HCT116 (cell line): ENCODE data around the gene RAP2A. TPM values are rescaled to one million over a fixed set of nuclear protein-coding genes. Genes with fewer than 3 reads are reported as not detected.

Source experiments
- ATAC-seq: fragments of 200-7000 bp; cut with Tn5 transposase; 2 replicates; pipeline ENCODE4 v1.9.1; 2020; ENCODE audit warnings: mild to moderate bottlenecking, moderate library complexity
- BruUV-seq: library from RNA; stranded (reverse); fragments of 400-500 nt; replicated peaks from 2 replicates; lab custom pipeline; 2021; lab: Mats Ljungman, UMichigan
- CTCF ChIA-PET: fragments of 300-600 bp; sonication (Branson Sonifier 250); formaldehyde crosslinking; loops from one replicate; lab custom pipeline; 2021; ENCODE audit warnings: antibody characterized with exemption; lab: Charles Lee
- POLR2A ChIA-PET: fragments of 300-600, 350-600 bp; sonication (Branson Sonifier 250); formaldehyde crosslinking; loops from one replicate; lab custom pipeline; 2021; ENCODE audit warnings: antibody characterized with exemption; lab: Charles Lee
- RAD21 ChIA-PET, 2 experiments: fragments of 300-600 bp; sonication (Branson Sonifier 250); formaldehyde crosslinking; loops; one replicate each; lab custom pipeline; 2023; ENCODE audit warnings: low total read pairs in 2 of 2; ENCODE audit not compliant: uncharacterized antibody in 2 of 2, unreplicated experiment in 2 of 2, low non-redundant PET in 1 of 2; lab: Charles Lee
- DNase-seq: peaks from one replicate; pipeline ENCODE4 v3.0.0-alpha.2; 2010; ENCODE audit warnings: low read depth, low spot score
- H2AFZ ChIP-seq: fragments of 200-600 bp; shearing (Covaris generic), sonication (generic); 2 replicates; pipeline ENCODE4 v1.6.1; 2017; ENCODE audit warnings: low read depth, mixed run types, mixed read lengths, antibody characterized with exemption, low read length; ENCODE audit not compliant: poor library complexity, severe bottlenecking
- H3K27ac ChIP-seq: 2 replicates; pipeline ENCODE4 v1.5.1; 2012; ENCODE audit warnings: low read depth, low read length
- H3K27me3 ChIP-seq: fragments of 200-600 bp; sonication (generic); 2 replicates; pipeline ENCODE4 v1.6.1; 2016; ENCODE audit warnings: mixed run types, low read length, mixed read lengths; ENCODE audit not compliant: insufficient read depth
- H3K36me3 ChIP-seq, 2 experiments: fragments of 200-500 bp in 1 of 2; fragments of 200-600 bp in 1 of 2; sonication (Bioruptor generic) in 1 of 2; sonication (generic) in 1 of 2; 2 replicates each; pipeline versions ENCODE4 v1.5.1 to v1.6.1; 2014 to 2016; ENCODE audit warnings: low read length in 2 of 2, inconsistent platforms in 1 of 2, mixed read lengths in 1 of 2, mixed run types in 1 of 2; ENCODE audit not compliant: insufficient read depth in 2 of 2, control insufficient read depth in 1 of 2
- H3K4me1 ChIP-seq, 2 experiments: fragments of 200-600 bp in 1 of 2; sonication (generic) in 1 of 2; 2 replicates each; pipeline versions ENCODE4 v1.5.1 to v1.6.1; 2012 to 2017; ENCODE audit warnings: low read length in 2 of 2, inconsistent platforms in 1 of 2, mild to moderate bottlenecking in 1 of 2, mixed read lengths in 1 of 2, mixed run types in 1 of 2, moderate library complexity in 1 of 2; ENCODE audit not compliant: insufficient read depth in 2 of 2, control insufficient read depth in 1 of 2
- H3K4me2 ChIP-seq: fragments of 200-600 bp; sonication (generic); 2 replicates; pipeline ENCODE4 v1.6.1; 2017; ENCODE audit warnings: mixed run types, low read length, mixed read lengths
- H3K4me3 ChIP-seq, 2 experiments: fragments of 200-600 bp in 1 of 2; sonication (generic) in 1 of 2; replicated peaks in 1 of 2; 2 replicates each; pipeline ENCODE4 v1.5.1; 2011 to 2016; ENCODE audit warnings: low read length in 2 of 2, control low read depth in 1 of 2, low read depth in 1 of 2, mild to moderate bottlenecking in 1 of 2, mixed read lengths in 1 of 2, mixed run types in 1 of 2
- H3K79me2 ChIP-seq: fragments of 200-600 bp; sonication (generic); 2 replicates; pipeline ENCODE4 v1.6.1; 2017; ENCODE audit warnings: mild to moderate bottlenecking, mixed run types, low read length, moderate library complexity, mixed read lengths; ENCODE audit not compliant: insufficient read depth
- H3K9ac ChIP-seq: fragments of 200-600 bp; sonication (generic); 2 replicates; pipeline ENCODE4 v1.6.1; 2016; ENCODE audit warnings: low read length, mixed read lengths
- H3K9me2 ChIP-seq: fragments of 200-600 bp; sonication (generic), shearing (Covaris generic); 2 replicates; pipeline ENCODE4 v1.6.1; 2017; ENCODE audit warnings: mixed run types, mild to moderate bottlenecking, moderate library complexity; ENCODE audit not compliant: insufficient read depth
- H3K9me3 ChIP-seq, 2 experiments: fragments of 200-500 bp in 1 of 2; fragments of 200-600 bp in 1 of 2; sonication (Bioruptor generic) in 1 of 2; sonication (generic) in 1 of 2; 2 replicates each; pipeline ENCODE4 v1.6.1; 2014 to 2017; ENCODE audit warnings: low read length in 2 of 2, mixed read lengths in 2 of 2, inconsistent platforms in 1 of 2, low read depth in 1 of 2, mild to moderate bottlenecking in 1 of 2, mixed run types in 1 of 2, moderate library complexity in 1 of 2; ENCODE audit not compliant: control insufficient read depth in 1 of 2, insufficient read depth in 1 of 2
- H4K20me1 ChIP-seq: fragments of 200-600 bp; sonication (generic), shearing (Covaris generic); 2 replicates; pipeline ENCODE4 v1.6.1; 2017; ENCODE audit warnings: mixed run types, mild to moderate bottlenecking, moderate library complexity; ENCODE audit not compliant: insufficient read depth
- CEBPB ChIP-seq: IDR thresholded peaks from 2 replicates; pipeline ENCODE4 v1.6.1; 2012; ENCODE audit warnings: low read depth
- ELF1 ChIP-seq: IDR thresholded peaks from 2 replicates; pipeline ENCODE4 v1.6.1; 2012; ENCODE audit warnings: low read depth, borderline replicate concordance
- EZH2 ChIP-seq: fragments of 200-600 bp; sonication (generic); IDR thresholded peaks from 2 replicates; pipeline ENCODE4 v1.6.1; 2017; ENCODE audit warnings: antibody characterized with exemption, mixed run types
- FOSL1 ChIP-seq: IDR thresholded peaks from 2 replicates; pipeline ENCODE4 v1.6.1; 2012; ENCODE audit warnings: low read depth
- POLR2A ChIP-seq: IDR thresholded peaks from 2 replicates; pipeline ENCODE4 v1.7.0; 2011; ENCODE audit warnings: borderline replicate concordance; ENCODE audit not compliant: insufficient read depth, insufficient read length; ENCODE audit errors: extremely low read depth
- SIN3A ChIP-seq: IDR thresholded peaks from 2 replicates; pipeline ENCODE4 v1.6.1; 2012; ENCODE audit warnings: low read depth
- SP1 ChIP-seq: IDR thresholded peaks from 2 replicates; pipeline ENCODE4 v1.6.1; 2012; ENCODE audit warnings: low read depth
- SRF ChIP-seq: IDR thresholded peaks from 2 replicates; pipeline ENCODE4 v1.6.1; 2012; ENCODE audit warnings: low read depth
- TCF7L2 ChIP-seq: IDR thresholded peaks from 2 replicates; pipeline ENCODE4 v1.7.0; 2011; ENCODE audit warnings: borderline replicate concordance, inconsistent platforms; ENCODE audit not compliant: insufficient read depth, insufficient read length; ENCODE audit errors: extremely low read depth
- YY1 ChIP-seq: IDR thresholded peaks from 2 replicates; pipeline ENCODE4 v1.6.1; 2011; ENCODE audit warnings: low read length, low read depth, moderate library complexity, mild to moderate bottlenecking; ENCODE audit not compliant: insufficient replicate concordance; ENCODE audit errors: extremely low read depth
- ZFX ChIP-seq: fragments of 450-650 bp; IDR thresholded peaks from 2 replicates; pipeline ENCODE4 v1.6.1; 2017
- intact Hi-C: fragments of 100-400 bp; cut with micrococcal nuclease; formaldehyde crosslinking; loops from 2 replicates; pipeline ENCODE4 v1.10.0; 2022
- total RNA-seq: library from RNA; stranded (reverse); gene quantifications from one replicate; pipeline ENCODE4 v1.2.1, GENCODE V29; 2021; ENCODE audit not compliant: unreplicated experiment
- TF ChIP-seq, protein P1 (sequence below), 3 experiments: fragments of 200-600 bp in 1 of 3; sonication (generic) in 1 of 3; IDR thresholded peaks in 2 of 3; conservative IDR thresholded peaks in 1 of 3; 2 replicates each; pipeline ENCODE4 v1.5.1; 2012 to 2017; ENCODE audit warnings: low read depth in 2 of 3, low read length in 2 of 3, antibody characterized with exemption in 1 of 3, borderline replicate concordance in 1 of 3, control low read depth in 1 of 3, mild to moderate bottlenecking in 1 of 3, mixed read lengths in 1 of 3, mixed run types in 1 of 3, moderate library complexity in 1 of 3; ENCODE audit not compliant: insufficient read depth in 1 of 3
- TF ChIP-seq, protein P2 (sequence below): IDR thresholded peaks from 2 replicates; pipeline ENCODE4 v1.6.1; 2012
- TF ChIP-seq, protein P3 (sequence below): IDR thresholded peaks from 2 replicates; pipeline ENCODE4 v1.6.1; 2012; ENCODE audit warnings: low read depth
- TF ChIP-seq, protein P4 (sequence below): IDR thresholded peaks from 2 replicates; pipeline ENCODE4 v1.6.1; 2012
- TF ChIP-seq, protein P5 (sequence below): IDR thresholded peaks from 2 replicates; pipeline ENCODE4 v1.6.1; 2011; ENCODE audit warnings: mild to moderate bottlenecking, low read length, moderate library complexity; ENCODE audit not compliant: insufficient replicate concordance; ENCODE audit errors: extremely low read depth

RAP2A gene
- total RNA-seq, 1 experiment from 2014 or later, result 27.6 TPM

DNA sequence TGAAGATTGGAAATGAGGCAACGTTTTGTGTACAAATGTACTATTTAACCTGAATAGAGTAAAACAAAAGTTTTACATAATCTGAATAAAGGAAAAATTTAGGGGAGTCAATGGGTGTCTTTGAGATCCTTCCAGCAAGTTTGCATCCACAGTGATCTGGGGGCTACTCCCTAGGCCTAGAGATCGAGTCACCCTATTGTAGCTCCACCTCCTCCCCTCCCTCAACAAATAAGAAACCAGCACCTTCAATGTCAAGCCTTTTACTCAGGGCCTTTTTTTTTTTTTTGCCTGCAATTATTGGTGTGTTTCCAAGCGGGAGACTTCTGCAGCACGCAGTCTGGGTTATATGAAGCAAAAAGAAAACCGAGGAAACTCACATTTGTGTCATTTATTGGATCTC is 16.3 kb upstream of the RAP2A start (continued):
- TF ChIP-seq, protein P1, sequence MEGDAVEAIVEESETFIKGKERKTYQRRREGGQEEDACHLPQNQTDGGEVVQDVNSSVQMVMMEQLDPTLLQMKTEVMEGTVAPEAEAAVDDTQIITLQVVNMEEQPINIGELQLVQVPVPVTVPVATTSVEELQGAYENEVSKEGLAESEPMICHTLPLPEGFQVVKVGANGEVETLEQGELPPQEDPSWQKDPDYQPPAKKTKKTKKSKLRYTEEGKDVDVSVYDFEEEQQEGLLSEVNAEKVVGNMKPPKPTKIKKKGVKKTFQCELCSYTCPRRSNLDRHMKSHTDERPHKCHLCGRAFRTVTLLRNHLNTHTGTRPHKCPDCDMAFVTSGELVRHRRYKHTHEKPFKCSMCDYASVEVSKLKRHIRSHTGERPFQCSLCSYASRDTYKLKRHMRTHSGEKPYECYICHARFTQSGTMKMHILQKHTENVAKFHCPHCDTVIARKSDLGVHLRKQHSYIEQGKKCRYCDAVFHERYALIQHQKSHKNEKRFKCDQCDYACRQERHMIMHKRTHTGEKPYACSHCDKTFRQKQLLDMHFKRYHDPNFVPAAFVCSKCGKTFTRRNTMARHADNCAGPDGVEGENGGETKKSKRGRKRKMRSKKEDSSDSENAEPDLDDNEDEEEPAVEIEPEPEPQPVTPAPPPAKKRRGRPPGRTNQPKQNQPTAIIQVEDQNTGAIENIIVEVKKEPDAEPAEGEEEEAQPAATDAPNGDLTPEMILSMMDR (IDR thresholded peaks at IDR 0.05 in 2 of 3, conservative IDR thresholded peaks at IDR 0.05 in 1 of 3; ENCODE audit: borderline replicate concordance in 1 of 3, insufficient read depth in 1 of 3, low read depth in 2 of 3, low read length in 2 of 3), result no peak
- no peak for TF ChIP-seq FOSL1

DNA sequence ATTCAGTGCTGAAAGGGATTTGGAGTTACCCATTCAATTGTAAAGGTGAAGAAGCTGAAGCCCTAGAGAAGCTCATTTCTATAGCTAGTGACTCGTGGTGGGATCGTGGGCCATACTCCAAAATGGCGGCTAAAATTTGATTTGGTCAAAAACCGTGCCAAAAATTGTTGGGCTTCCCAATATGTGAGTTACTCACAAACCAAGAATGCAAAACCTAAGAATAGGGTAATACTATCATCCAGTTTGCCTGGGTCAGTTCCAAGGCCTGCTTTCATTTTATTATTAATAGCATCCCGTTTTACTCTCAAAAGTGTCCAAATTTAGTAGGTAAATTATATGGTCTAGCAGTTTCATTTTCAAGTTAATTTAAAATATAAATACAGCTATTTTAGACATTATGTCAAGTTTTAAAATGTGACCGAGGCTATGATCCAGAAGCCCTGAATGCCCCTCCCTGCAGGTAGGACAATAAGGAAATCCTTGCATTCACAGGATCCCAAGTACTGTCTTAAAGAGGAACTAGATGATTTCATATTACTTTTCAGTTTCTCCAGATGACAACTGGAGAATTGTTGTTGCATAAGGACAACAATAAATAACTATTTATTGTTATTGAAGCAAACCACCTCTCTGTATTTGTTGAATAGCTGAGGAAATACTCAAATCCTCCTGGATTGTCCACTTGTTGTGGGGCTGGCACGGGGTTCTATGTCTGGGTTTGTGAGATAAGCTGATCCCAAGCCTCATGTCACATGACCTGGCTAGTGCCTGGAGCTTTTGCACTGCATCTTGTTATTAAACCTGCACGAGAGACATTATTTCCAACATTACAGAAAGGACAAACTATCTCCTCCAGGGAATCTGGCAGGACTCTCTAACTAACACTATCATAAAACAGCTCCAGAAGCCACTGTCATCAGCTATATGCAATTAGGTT is 11.6 kb upstream of the RAP2A start:
- no peak overlapping the region for H2AFZ ChIP-seq
- intact Hi-C loops, result no loop called here
- H3K9me3 ChIP-seq, result no peaks in the 10 kb centered on the region
- H3K27ac ChIP-seq, result no peak overlapping the region
- no peaks in the 10 kb centered on the region for H4K20me1 ChIP-seq
- no peak overlapping the region for H3K9ac ChIP-seq
- no peaks in the 10 kb centered on the region for H3K36me3 ChIP-seq
- DNase-seq (no peak), ATAC-seq (no peak)
- no peaks in the 10 kb centered on the region for H3K79me2 ChIP-seq
- ChIA-PET POLR2A (interaction anchor here (2.7 kb wide), 1 partner anchor 11 kb away, joined by 8 read pairs; the partner anchor contains the start of gene RAP2A), CTCF (no interaction called here), RAD21 (no interaction called here)
- no peak overlapping the region for H3K4me3 ChIP-seq
- no peaks in the 10 kb centered on the region for H3K4me1 ChIP-seq
- no peak overlapping the region for H3K4me2 ChIP-seq
- no peaks in the 10 kb centered on the region for H3K9me2 ChIP-seq
- H3K27me3 ChIP-seq, result no peaks in the 10 kb centered on the region
- no TSS peak for BruUV-seq
- TF ChIP-seq, protein P2, sequence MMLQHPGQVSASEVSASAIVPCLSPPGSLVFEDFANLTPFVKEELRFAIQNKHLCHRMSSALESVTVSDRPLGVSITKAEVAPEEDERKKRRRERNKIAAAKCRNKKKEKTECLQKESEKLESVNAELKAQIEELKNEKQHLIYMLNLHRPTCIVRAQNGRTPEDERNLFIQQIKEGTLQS, result no peak
- no peak for TF ChIP-seq YY1
- no peak for TF ChIP-seq SRF
- TF ChIP-seq SIN3A, result no peak
- TF ChIP-seq SP1, result no peak
- TF ChIP-seq, protein P3, sequence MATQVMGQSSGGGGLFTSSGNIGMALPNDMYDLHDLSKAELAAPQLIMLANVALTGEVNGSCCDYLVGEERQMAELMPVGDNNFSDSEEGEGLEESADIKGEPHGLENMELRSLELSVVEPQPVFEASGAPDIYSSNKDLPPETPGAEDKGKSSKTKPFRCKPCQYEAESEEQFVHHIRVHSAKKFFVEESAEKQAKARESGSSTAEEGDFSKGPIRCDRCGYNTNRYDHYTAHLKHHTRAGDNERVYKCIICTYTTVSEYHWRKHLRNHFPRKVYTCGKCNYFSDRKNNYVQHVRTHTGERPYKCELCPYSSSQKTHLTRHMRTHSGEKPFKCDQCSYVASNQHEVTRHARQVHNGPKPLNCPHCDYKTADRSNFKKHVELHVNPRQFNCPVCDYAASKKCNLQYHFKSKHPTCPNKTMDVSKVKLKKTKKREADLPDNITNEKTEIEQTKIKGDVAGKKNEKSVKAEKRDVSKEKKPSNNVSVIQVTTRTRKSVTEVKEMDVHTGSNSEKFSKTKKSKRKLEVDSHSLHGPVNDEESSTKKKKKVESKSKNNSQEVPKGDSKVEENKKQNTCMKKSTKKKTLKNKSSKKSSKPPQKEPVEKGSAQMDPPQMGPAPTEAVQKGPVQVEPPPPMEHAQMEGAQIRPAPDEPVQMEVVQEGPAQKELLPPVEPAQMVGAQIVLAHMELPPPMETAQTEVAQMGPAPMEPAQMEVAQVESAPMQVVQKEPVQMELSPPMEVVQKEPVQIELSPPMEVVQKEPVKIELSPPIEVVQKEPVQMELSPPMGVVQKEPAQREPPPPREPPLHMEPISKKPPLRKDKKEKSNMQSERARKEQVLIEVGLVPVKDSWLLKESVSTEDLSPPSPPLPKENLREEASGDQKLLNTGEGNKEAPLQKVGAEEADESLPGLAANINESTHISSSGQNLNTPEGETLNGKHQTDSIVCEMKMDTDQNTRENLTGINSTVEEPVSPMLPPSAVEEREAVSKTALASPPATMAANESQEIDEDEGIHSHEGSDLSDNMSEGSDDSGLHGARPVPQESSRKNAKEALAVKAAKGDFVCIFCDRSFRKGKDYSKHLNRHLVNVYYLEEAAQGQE, result no peak
- no peak for TF ChIP-seq FOSL1
- TF ChIP-seq ELF1, result no peak
- TF ChIP-seq, protein P4, sequence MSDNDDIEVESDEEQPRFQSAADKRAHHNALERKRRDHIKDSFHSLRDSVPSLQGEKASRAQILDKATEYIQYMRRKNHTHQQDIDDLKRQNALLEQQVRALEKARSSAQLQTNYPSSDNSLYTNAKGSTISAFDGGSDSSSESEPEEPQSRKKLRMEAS, result no peak
- TF ChIP-seq EZH2, result no peak
- no peak for TF ChIP-seq POLR2A
- TF ChIP-seq CEBPB, result no peak
- TF ChIP-seq ZFX, result no peak
- no peak for TF ChIP-seq TCF7L2
- TF ChIP-seq, protein P5, sequence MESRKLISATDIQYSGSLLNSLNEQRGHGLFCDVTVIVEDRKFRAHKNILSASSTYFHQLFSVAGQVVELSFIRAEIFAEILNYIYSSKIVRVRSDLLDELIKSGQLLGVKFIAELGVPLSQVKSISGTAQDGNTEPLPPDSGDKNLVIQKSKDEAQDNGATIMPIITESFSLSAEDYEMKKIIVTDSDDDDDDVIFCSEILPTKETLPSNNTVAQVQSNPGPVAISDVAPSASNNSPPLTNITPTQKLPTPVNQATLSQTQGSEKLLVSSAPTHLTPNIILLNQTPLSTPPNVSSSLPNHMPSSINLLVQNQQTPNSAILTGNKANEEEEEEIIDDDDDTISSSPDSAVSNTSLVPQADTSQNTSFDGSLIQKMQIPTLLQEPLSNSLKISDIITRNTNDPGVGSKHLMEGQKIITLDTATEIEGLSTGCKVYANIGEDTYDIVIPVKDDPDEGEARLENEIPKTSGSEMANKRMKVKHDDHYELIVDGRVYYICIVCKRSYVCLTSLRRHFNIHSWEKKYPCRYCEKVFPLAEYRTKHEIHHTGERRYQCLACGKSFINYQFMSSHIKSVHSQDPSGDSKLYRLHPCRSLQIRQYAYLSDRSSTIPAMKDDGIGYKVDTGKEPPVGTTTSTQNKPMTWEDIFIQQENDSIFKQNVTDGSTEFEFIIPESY, result no peak
